Muscle layer of colon (tissue), 2 donors: Measurements from ENCODE around the gene F3.

Experiments
- H3K27ac ChIP-seq: one replicate; pipeline ENCODE4 v1.7.0; 2013; ENCODE audit warnings: low read depth, mild to moderate bottlenecking, low read length, moderate library complexity
- H3K27me3 ChIP-seq, 2 donors: one replicate each; pipeline ENCODE4 v1.7.0; 2013; ENCODE audit warnings: low read length in 2 of 2, mild to moderate bottlenecking in 2 of 2; ENCODE audit not compliant: insufficient read depth in 2 of 2, control insufficient read depth in 1 of 2
- H3K36me3 ChIP-seq: one replicate; pipeline ENCODE4 v1.7.0; 2013; ENCODE audit warnings: mild to moderate bottlenecking, low read length; ENCODE audit not compliant: insufficient read depth
- H3K4me1 ChIP-seq: one replicate; pipeline ENCODE4 v1.7.0; 2013; ENCODE audit warnings: mild to moderate bottlenecking, low read length; ENCODE audit not compliant: insufficient read depth
- H3K4me3 ChIP-seq, 2 donors: one replicate each; pipeline ENCODE4 v1.7.0; 2013; ENCODE audit warnings: low read length in 2 of 2, low read depth in 1 of 2, mild to moderate bottlenecking in 1 of 2, moderate library complexity in 1 of 2
- H3K9ac ChIP-seq: one replicate; pipeline ENCODE4 v1.7.0; 2013; ENCODE audit warnings: low read length
- H3K9me3 ChIP-seq: one replicate; pipeline ENCODE4 v1.7.0; 2013; ENCODE audit warnings: mild to moderate bottlenecking, low read length
- donor health status: abdominal sarcoma.
- donor health status: Adenocarcinoma of cecum.

Gene F3

GRCh38 chr1:94550800-94551241 is 9.3 kb upstream of the F3 start:
- Histone ChIP-seq H3K9ac (no peak overlapping the region), H3K9me3 (no peaks in the 10 kb centered on the region), H3K27me3 (no peaks in the 10 kb centered on the region), H3K4me3 (no peak overlapping the region), H3K36me3 (no peaks in the 10 kb centered on the region), H3K27ac (no peak overlapping the region), H3K4me1 (no peaks in the 10 kb centered on the region)

GRCh38 chr1:94550396-94550795 is 8.8 kb upstream of the F3 start:
- no peaks in the 10 kb centered on the region for H3K4me1 ChIP-seq
- no peak overlapping the region for H3K4me3 ChIP-seq
- no peaks in the 10 kb centered on the region for H3K36me3 ChIP-seq
- H3K9ac ChIP-seq = no peak overlapping the region
- no peaks in the 10 kb centered on the region for H3K27me3 ChIP-seq
- H3K9me3 ChIP-seq = no peaks in the 10 kb centered on the region
- no peak overlapping the region for H3K27ac ChIP-seq

- H3K36me3 ChIP-seq = no peaks in the 10 kb centered on the region
- no peak overlapping the region for H3K27ac ChIP-seq
Measured at GRCh38 chr1:94549706-94550105, 8.1 kb upstream of the F3 start.

GRCh38 chr1:94544706-94545490 is 3.3 kb upstream of the F3 start:
- Histone ChIP-seq H3K36me3 (no peaks in the 10 kb centered on the region), H3K9ac (no peak overlapping the region), H3K9me3 (no peaks in the 10 kb centered on the region), H3K27ac (no peak overlapping the region), H3K4me3 (no peak overlapping the region), H3K4me1 (peaks cover 4% of the 10 kb centered on the region), H3K27me3 (no peaks in the 10 kb centered on the region)

More at GRCh38 chr1:94549706-94550105, 8.1 kb upstream of the F3 start:
- Histone ChIP-seq H3K9ac (no peak overlapping the region), H3K27me3 (no peaks in the 10 kb centered on the region), H3K4me3 (no peak overlapping the region), H3K9me3 (no peaks in the 10 kb centered on the region), H3K4me1 (no peaks in the 10 kb centered on the region)

- H3K27ac ChIP-seq = no peak overlapping the region
- H3K4me1 ChIP-seq = peaks cover 4% of the 10 kb centered on the region
- no peaks in the 10 kb centered on the region for H3K27me3 ChIP-seq
- no peaks in the 10 kb centered on the region for H3K36me3 ChIP-seq
- H3K9me3 ChIP-seq = no peaks in the 10 kb centered on the region
- H3K4me3 ChIP-seq = no peak overlapping the region
- H3K9ac ChIP-seq = no peak overlapping the region
Measured at GRCh38 chr1:94543893-94544635, 2.5 kb upstream of the F3 start.

GRCh38 chr1:94543001-94543400 is 1.4 kb upstream of the F3 start:
- Histone ChIP-seq H3K4me1 (peaks cover 4% of the 10 kb centered on the region), H3K9ac (no peak overlapping the region), H3K9me3 (no peaks in the 10 kb centered on the region), H3K36me3 (no peaks in the 10 kb centered on the region), H3K27me3 (no peaks in the 10 kb centered on the region), H3K27ac (no peak overlapping the region), H3K4me3 (peak overlapping the region in 1 of 2 donors; percentile 68)

GRCh38 chr1:94542088-94542870 is 720 bp upstream of the F3 start:
- H3K27me3 ChIP-seq = no peaks in the 10 kb centered on the region
- peak overlapping the region; percentile 63 for H3K9ac ChIP-seq
- H3K27ac ChIP-seq = peak overlapping the region; percentile 4
- no peaks in the 10 kb centered on the region for H3K36me3 ChIP-seq
- H3K4me3 ChIP-seq = peak overlapping the region; percentile 56 to 68
- H3K4me1 ChIP-seq = peaks cover 4% of the 10 kb centered on the region
- H3K9me3 ChIP-seq = no peaks in the 10 kb centered on the region

- Histone ChIP-seq H3K27me3 (no peaks in the 10 kb centered on the region), H3K4me1 (peaks cover 4% of the 10 kb centered on the region), H3K27ac (no peak overlapping the region), H3K9me3 (no peaks in the 10 kb centered on the region), H3K9ac (no peak overlapping the region), H3K36me3 (no peaks in the 10 kb centered on the region), H3K4me3 (peak overlapping the region; percentile 30 to 56)
Measured at GRCh38 chr1:94540440-94541245, 916 bp downstream of the F3 start.

- no peak overlapping the region for H3K4me3 ChIP-seq
- H3K9ac ChIP-seq = no peak overlapping the region
- peaks cover 4% of the 10 kb centered on the region for H3K4me1 ChIP-seq
- no peaks in the 10 kb centered on the region for H3K27me3 ChIP-seq
- H3K36me3 ChIP-seq = no peaks in the 10 kb centered on the region
- no peaks in the 10 kb centered on the region for H3K9me3 ChIP-seq
- no peak overlapping the region for H3K27ac ChIP-seq
Measured at GRCh38 chr1:94539496-94539895, 2.1 kb downstream of the F3 start.

GRCh38 chr1:94538243-94538827 is 3.2 kb downstream of the F3 start:
- no peaks in the 10 kb centered on the region for H3K36me3 ChIP-seq
- H3K27ac ChIP-seq = no peak overlapping the region
- H3K4me3 ChIP-seq = no peak overlapping the region
- no peak overlapping the region for H3K9ac ChIP-seq
- no peaks in the 10 kb centered on the region for H3K27me3 ChIP-seq
- peaks cover 4% of the 10 kb centered on the region for H3K4me1 ChIP-seq
- no peaks in the 10 kb centered on the region for H3K9me3 ChIP-seq
